Activated CD8-positive, alpha-beta T cell treated with anti-CD3 and anti-CD28 coated beads for 36 hours (primary cell): ENCODE data around the gene MYO1D. TPM values are rescaled to one million over a fixed set of nuclear protein-coding genes. Genes with fewer than 3 reads are reported as not detected.

Experiments used
- ATAC-seq: fragments of 200-7000 bp; cut with Tn5 transposase; one replicate; pipeline ENCODE4 v1.10.0; 2021; ENCODE audit warnings: mild to moderate bottlenecking, moderate library complexity
- CTCF ChIA-PET: fragments of 350-600 bp; sonication (Branson Sonifier 250); formaldehyde crosslinking; loops from one replicate; lab custom pipeline; 2021; ENCODE audit warnings: antibody characterized with exemption; lab: Charles Lee
- POLR2A ChIA-PET: fragments of 350-600 bp; sonication (Branson Sonifier 250); formaldehyde crosslinking; loops from one replicate; lab custom pipeline; 2021; ENCODE audit warnings: antibody characterized with exemption; lab: Charles Lee
- DNase-seq: peaks from one replicate; pipeline ENCODE4 v3.0.0-alpha.2; 2020
- H3K27ac Mint-ChIP-seq: one replicate; pipeline ENCODE4 v1.8.0; 2021; ENCODE audit warnings: mild to moderate bottlenecking, mixed read lengths
- H3K27me3 Mint-ChIP-seq: one replicate; pipeline ENCODE4 v1.8.0; 2021; ENCODE audit warnings: mixed read lengths
- H3K36me3 Mint-ChIP-seq: one replicate; pipeline ENCODE4 v1.8.0; 2021; ENCODE audit warnings: low read depth, mixed read lengths
- H3K4me1 Mint-ChIP-seq: one replicate; pipeline ENCODE4 v1.8.0; 2021; ENCODE audit warnings: low read depth, mixed read lengths
- H3K4me3 Mint-ChIP-seq: one replicate; pipeline ENCODE4 v1.8.0; 2021; ENCODE audit warnings: mild to moderate bottlenecking, moderate library complexity, mixed read lengths
- H3K9me3 Mint-ChIP-seq: one replicate; pipeline ENCODE4 v1.8.0; 2021; ENCODE audit warnings: mixed read lengths
- CTCF ChIP-seq: fragments of 200-600 bp; IDR thresholded peaks from one replicate; pipeline ENCODE4 v1.8.0; 2022; ENCODE audit warnings: antibody characterized with exemption, mild to moderate bottlenecking
- intact Hi-C: fragments of 100-400 bp; cut with micrococcal nuclease; formaldehyde crosslinking; loops from one replicate; pipeline ENCODE4 v1.10.0; 2022
- total RNA-seq, 2 experiments: library from RNA; stranded (reverse); gene quantifications; one replicate each; pipeline ENCODE4 v1.2.3, GENCODE V29; 2021

MYO1D gene
- total RNA-seq, 2 experiments from 2014 or later = 8.3 to 9.2 TPM

- DNase-seq (peak; percentile 44), ATAC-seq (peak; percentile 21)
- Mint-ChIP-seq H3K4me3 (peak overlapping the region; percentile 13), H3K27me3 (no peaks in the 10 kb centered on the region), H3K4me1 (peaks cover 63% of the 10 kb centered on the region), H3K27ac (peak overlapping the region; percentile 85), H3K9me3 (no peaks in the 10 kb centered on the region), H3K36me3 (no peaks in the 10 kb centered on the region)
- ChIA-PET POLR2A (interaction anchor here (0.6 to 5.1 kb wide), 3 partner anchors 25 to 46 kb away, joined by 5 to 29 read pairs (median 11); partner anchors contain the start of gene CDK5R1), CTCF (interaction anchor here (1.0 to 2.0 kb wide), 3 partner anchors 12 to 33 kb away, joined by 3 to 12 read pairs (median 4); partner anchors contain the start of gene CDK5R1)
- TF ChIP-seq CTCF = no peak
- intact Hi-C loops = no loop called here
Observed at GRCh38 chr17:32515677-32516383, 361.1 kb downstream of the MYO1D start.

- DNase-seq (no peak), ATAC-seq (no peak)
- Mint-ChIP-seq H3K27ac (peak overlapping the region; percentile 85), H3K4me3 (no peak overlapping the region), H3K4me1 (peaks cover 53% of the 10 kb centered on the region), H3K9me3 (no peaks in the 10 kb centered on the region), H3K36me3 (no peaks in the 10 kb centered on the region), H3K27me3 (no peaks in the 10 kb centered on the region)
- no peak for TF ChIP-seq CTCF
- ChIA-PET CTCF (interaction anchor here (1.4 to 2.0 kb wide), 2 partner anchors 11 to 28 kb away, joined by 4 to 12 read pairs; partner anchors contain the start of gene CDK5R1), POLR2A (interaction anchor here (1.1 to 2.6 kb wide), 2 partner anchors 11 to 25 kb away, joined by 3 to 14 read pairs; no protein-coding TSS in a partner anchor)
- intact Hi-C loops = no loop called here
Observed at GRCh38 chr17:32514606-32515005, 362.3 kb downstream of the MYO1D start.

- Mint-ChIP-seq H3K27ac (no peak overlapping the region), H3K9me3 (no peaks in the 10 kb centered on the region), H3K27me3 (no peaks in the 10 kb centered on the region), H3K4me3 (no peak overlapping the region), H3K36me3 (no peaks in the 10 kb centered on the region), H3K4me1 (peaks cover 47% of the 10 kb centered on the region)
- TF ChIP-seq CTCF = no peak
- POLR2A ChIA-PET = interaction anchor here (1.1 to 2.6 kb wide), 2 partner anchors 10 to 18 kb away, joined by 3 to 14 read pairs; no protein-coding TSS in a partner anchor
- DNase-seq (no peak), ATAC-seq (no peak)
- intact Hi-C loops = no loop called here
- CTCF ChIA-PET = interaction anchor here (1.1 to 1.3 kb wide), 2 partner anchors 28 to 52 kb away, joined by 3 to 6 read pairs; no protein-coding TSS in a partner anchor
Observed at GRCh38 chr17:32513579-32513978, 363.3 kb downstream of the MYO1D start.

- Mint-ChIP-seq H3K36me3 (no peaks in the 10 kb centered on the region), H3K4me3 (no peak overlapping the region), H3K4me1 (peaks cover 41% of the 10 kb centered on the region), H3K27ac (no peak overlapping the region), H3K27me3 (no peaks in the 10 kb centered on the region), H3K9me3 (no peaks in the 10 kb centered on the region)
- ChIA-PET CTCF (interaction anchor here (0.6 to 2.4 kb wide), 5 partner anchors 12 to 68 kb away, joined by 3 to 9 read pairs (median 4); partner anchors contain the start of gene PSMD11), POLR2A (interaction anchor here (2.6 kb wide), 1 partner anchor 8 kb away, joined by 14 read pairs; no protein-coding TSS in a partner anchor)
- intact Hi-C loops = no loop called here
- no peak for TF ChIP-seq CTCF
- ATAC-seq (no peak), DNase-seq (no peak)
Observed at GRCh38 chr17:32512328-32512727, 364.6 kb downstream of the MYO1D start.
